NB4 (cell line): ENCODE results near the gene THSD4.

Experiments used
- MYC ChIP-seq: IDR thresholded peaks from 2 replicates; pipeline ENCODE4 v1.6.1; 2011; ENCODE audit warnings: low read depth, low read length
- POLR2A ChIP-seq: IDR thresholded peaks from 2 replicates; pipeline ENCODE4 v1.6.1; 2011; ENCODE audit warnings: mild to moderate bottlenecking; ENCODE audit not compliant: insufficient read length; ENCODE audit errors: extremely low read depth
- TF ChIP-seq, protein P1 (sequence below): IDR thresholded peaks from one replicate; pipeline ENCODE4 v1.5.1; 2012; ENCODE audit warnings: low read depth, low read length
- TF ChIP-seq, protein P2 (sequence below): IDR thresholded peaks from 2 replicates; pipeline ENCODE4 v1.6.1; 2011; ENCODE audit warnings: low read depth, low read length

DNA sequence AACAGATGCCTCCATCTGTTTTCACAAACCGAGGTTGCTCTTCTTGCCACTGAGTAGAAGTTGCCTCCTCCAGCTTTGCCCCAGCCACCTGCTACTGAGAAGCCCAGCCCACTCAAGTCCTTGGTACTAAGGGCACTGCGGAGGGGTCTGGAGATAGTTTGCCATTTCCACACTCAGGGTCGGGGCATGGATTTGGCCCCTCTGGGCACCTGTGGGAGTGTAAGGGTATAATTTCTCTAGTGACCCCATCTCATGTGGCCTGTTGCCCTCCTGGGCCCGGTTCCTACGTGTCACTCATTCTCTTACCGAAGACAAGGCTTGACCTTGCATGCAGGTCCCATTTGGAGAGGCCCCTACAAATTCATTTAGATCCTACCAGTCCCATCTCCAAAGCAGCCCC lies 79.0 kb downstream of the THSD4 start:
- TF ChIP-seq MYC (no peak), POLR2A (no peak)
- TF ChIP-seq, protein P1, sequence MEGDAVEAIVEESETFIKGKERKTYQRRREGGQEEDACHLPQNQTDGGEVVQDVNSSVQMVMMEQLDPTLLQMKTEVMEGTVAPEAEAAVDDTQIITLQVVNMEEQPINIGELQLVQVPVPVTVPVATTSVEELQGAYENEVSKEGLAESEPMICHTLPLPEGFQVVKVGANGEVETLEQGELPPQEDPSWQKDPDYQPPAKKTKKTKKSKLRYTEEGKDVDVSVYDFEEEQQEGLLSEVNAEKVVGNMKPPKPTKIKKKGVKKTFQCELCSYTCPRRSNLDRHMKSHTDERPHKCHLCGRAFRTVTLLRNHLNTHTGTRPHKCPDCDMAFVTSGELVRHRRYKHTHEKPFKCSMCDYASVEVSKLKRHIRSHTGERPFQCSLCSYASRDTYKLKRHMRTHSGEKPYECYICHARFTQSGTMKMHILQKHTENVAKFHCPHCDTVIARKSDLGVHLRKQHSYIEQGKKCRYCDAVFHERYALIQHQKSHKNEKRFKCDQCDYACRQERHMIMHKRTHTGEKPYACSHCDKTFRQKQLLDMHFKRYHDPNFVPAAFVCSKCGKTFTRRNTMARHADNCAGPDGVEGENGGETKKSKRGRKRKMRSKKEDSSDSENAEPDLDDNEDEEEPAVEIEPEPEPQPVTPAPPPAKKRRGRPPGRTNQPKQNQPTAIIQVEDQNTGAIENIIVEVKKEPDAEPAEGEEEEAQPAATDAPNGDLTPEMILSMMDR = no peak
- TF ChIP-seq, protein P2, sequence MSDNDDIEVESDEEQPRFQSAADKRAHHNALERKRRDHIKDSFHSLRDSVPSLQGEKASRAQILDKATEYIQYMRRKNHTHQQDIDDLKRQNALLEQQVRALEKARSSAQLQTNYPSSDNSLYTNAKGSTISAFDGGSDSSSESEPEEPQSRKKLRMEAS = no peak
